ENCODE measurements around the gene TPO.

DNA sequence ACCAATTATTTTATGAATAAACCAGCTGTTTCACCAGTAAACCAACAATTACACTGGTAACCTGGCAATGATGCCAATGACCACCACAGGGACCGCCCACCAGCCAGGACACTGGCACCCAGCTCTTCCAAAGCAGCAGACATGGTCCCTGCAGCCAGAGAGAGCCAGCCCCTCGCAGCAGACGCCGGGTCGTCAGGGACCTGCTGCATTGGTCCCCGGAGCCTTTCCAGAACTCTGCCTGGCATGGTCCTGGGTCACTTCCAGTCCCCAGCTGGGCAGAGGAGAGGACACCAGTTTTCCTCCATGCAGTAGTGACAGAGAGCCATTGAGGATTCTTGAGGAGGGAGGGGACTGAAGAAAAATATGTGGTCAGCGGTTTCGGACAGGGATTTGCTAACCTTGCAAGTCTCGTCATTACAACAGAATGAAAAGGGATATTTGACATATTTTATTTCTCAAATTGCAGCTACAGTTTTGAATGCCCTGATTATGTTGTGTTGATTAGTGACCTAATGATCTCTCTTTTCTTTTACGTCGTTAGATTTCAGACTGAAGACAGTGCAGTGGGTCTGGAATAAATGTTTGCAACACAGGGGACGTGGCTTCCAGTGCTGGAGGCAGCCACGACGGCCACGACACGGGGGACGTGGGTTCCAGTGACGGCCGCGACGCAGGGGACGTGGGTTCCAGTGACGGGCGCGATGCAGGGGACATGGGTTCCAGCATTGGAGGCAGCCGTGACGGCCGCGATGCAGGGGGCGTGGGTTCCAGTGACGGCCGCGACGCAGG, 154.5 kb downstream of the TPO start:
- TF ChIP-seq POLR2A (IDR thresholded peaks at IDR 0.05) = no peak
- TF ChIP-seq, protein P1, sequence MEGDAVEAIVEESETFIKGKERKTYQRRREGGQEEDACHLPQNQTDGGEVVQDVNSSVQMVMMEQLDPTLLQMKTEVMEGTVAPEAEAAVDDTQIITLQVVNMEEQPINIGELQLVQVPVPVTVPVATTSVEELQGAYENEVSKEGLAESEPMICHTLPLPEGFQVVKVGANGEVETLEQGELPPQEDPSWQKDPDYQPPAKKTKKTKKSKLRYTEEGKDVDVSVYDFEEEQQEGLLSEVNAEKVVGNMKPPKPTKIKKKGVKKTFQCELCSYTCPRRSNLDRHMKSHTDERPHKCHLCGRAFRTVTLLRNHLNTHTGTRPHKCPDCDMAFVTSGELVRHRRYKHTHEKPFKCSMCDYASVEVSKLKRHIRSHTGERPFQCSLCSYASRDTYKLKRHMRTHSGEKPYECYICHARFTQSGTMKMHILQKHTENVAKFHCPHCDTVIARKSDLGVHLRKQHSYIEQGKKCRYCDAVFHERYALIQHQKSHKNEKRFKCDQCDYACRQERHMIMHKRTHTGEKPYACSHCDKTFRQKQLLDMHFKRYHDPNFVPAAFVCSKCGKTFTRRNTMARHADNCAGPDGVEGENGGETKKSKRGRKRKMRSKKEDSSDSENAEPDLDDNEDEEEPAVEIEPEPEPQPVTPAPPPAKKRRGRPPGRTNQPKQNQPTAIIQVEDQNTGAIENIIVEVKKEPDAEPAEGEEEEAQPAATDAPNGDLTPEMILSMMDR (IDR thresholded peaks at IDR 0.05) = no peak

All from Peyer's patch (tissue), 4 donors.